NCI-H146 treated with DMSO at 0.1 percent for 48 hours (cell line): ENCODE data around the gene INSYN1.
"Not testable (repeated sequence)": the region's sequence is repeated elsewhere in the genome, so short reads cannot be mapped to it uniquely, and the experiment has no call there.

Source experiments
- DNase-seq: peaks from one replicate; lab custom pipeline; 2025; ENCODE audit not compliant: unreplicated experiment; lab: John Stamatoyannopoulos, UW

The INSYN1 gene

GRCh38 chr15:73749971-73750370 is 3.2 kb downstream of the INSYN1 start:
- DNase-seq: no peak

GRCh38 chr15:73749533-73749932 is 3.6 kb downstream of the INSYN1 start:
- no peak for DNase-seq

- no peak for DNase-seq
Observed at GRCh38 chr15:73748730-73749129, 4.4 kb downstream of the INSYN1 start.

- no peak for DNase-seq
Observed at GRCh38 chr15:73747847-73748590, 5.1 kb downstream of the INSYN1 start.

- DNase-seq: no peak
Observed at GRCh38 chr15:73746883-73747282, 6.3 kb downstream of the INSYN1 start.

GRCh38 chr15:73746261-73746660 is 6.9 kb downstream of the INSYN1 start:
- DNase-seq: no peak

GRCh38 chr15:73745073-73745472 is 8.1 kb downstream of the INSYN1 start:
- no peak for DNase-seq

GRCh38 chr15:73744293-73744692 is 8.9 kb downstream of the INSYN1 start:
- DNase-seq: no peak

- DNase-seq: no peak
Observed at GRCh38 chr15:73741321-73741836, 11.8 kb downstream of the INSYN1 start.

- DNase-seq: no peak
Observed at GRCh38 chr15:73740152-73741048, 12.8 kb downstream of the INSYN1 start.

- no peak for DNase-seq
Observed at GRCh38 chr15:73737535-73737934, 15.6 kb downstream of the INSYN1 start.

GRCh38 chr15:73732930-73733329 is 20.2 kb downstream of the INSYN1 start:
- DNase-seq: no peak

- not testable (repeated sequence) for DNase-seq
Observed at GRCh38 chr15:73732051-73732450, 21.1 kb downstream of the INSYN1 start.

- DNase-seq: no peak
Observed at GRCh38 chr15:73727330-73727976, 25.7 kb downstream of the INSYN1 start.

GRCh38 chr15:73724212-73724611 is 28.9 kb downstream of the INSYN1 start:
- no peak for DNase-seq

- no peak for DNase-seq
Observed at GRCh38 chr15:73723191-73723590, 30.0 kb downstream of the INSYN1 start.

GRCh38 chr15:73722425-73722824 is 30.7 kb downstream of the INSYN1 start:
- no peak for DNase-seq

- DNase-seq: no peak
Observed at GRCh38 chr15:73718694-73719093, 34.5 kb downstream of the INSYN1 start.

- no peak for DNase-seq
Observed at GRCh38 chr15:73717802-73718201, 35.3 kb downstream of the INSYN1 start.

GRCh38 chr15:73717206-73717605 is 35.9 kb downstream of the INSYN1 start:
- no peak for DNase-seq

GRCh38 chr15:73716417-73716816 is 36.7 kb downstream of the INSYN1 start:
- DNase-seq: no peak
